K562 (cell line): ENCODE measurements around the gene BRD7. TPM values are rescaled to one million over a fixed set of nuclear protein-coding genes. Genes with fewer than 3 reads are reported as not detected.

Experiments used
- ATAC-seq: fragments of 200-7000 bp; cut with Tn5 transposase; 3 replicates; pipeline ENCODE4 v1.9.1; 2020; ENCODE audit warnings: moderate library complexity
- BruUV-seq: library from RNA; stranded (reverse); fragments of 400-500 nt; replicated peaks from 2 replicates; lab custom pipeline; 2021; lab: Mats Ljungman, UMichigan
- CTCF ChIA-PET: fragments of 300-600 bp; formaldehyde crosslinking; extraction: SDS; loops from one replicate; lab custom pipeline; 2021; ENCODE audit warnings: low intra/inter-chr PET ratio; lab: Yijun Ruan, JAX
- POLR2A ChIA-PET: fragments of 300-600, 350-650 bp; sonication (Branson Sonifier 250); formaldehyde crosslinking; extraction: SDS; loops from one replicate; lab custom pipeline; 2021; ENCODE audit warnings: antibody characterized with exemption, inconsistent platforms; lab: Yijun Ruan, JAX
- DNase-seq, 4 experiments: peaks; one replicate each; pipeline versions ENCODE4 v3.0.0 to v3.0.0-alpha.2; 2011 to 2018; ENCODE audit warnings: low spot score in 3 of 4, mixed read lengths in 3 of 4; ENCODE audit errors: extremely low read depth in 1 of 4
- FAIRE-seq: peaks from 2 replicates; lab custom pipeline; 2011; peaks lifted over from hg19 to GRCh38; lab: Jason Lieb, UNC
- H2AFZ ChIP-seq: 2 replicates; pipeline ENCODE4 v1.6.0; 2011; ENCODE audit warnings: low read depth, low read length, control low read depth, inconsistent platforms
- H3K27ac ChIP-seq: fragments of 200-600 bp; 3 replicates; pipeline ENCODE4 v1.8.0; 2011; ENCODE audit warnings: low read depth, mild to moderate bottlenecking, control low read depth, inconsistent platforms, low read length, moderate library complexity, mixed read lengths; ENCODE audit errors: extremely low read depth
- H3K27me3 ChIP-seq, 2 experiments: fragments of 300-600 bp in 1 of 2; 2 replicates in 1 of 2; 3 replicates in 1 of 2; pipeline versions ENCODE4 v1.6.0 to v1.8.0; 2011; ENCODE audit warnings: inconsistent platforms in 2 of 2, low read length in 2 of 2, mild to moderate bottlenecking in 1 of 2, mixed read lengths in 1 of 2, moderate library complexity in 1 of 2; ENCODE audit not compliant: control insufficient read depth in 2 of 2, insufficient read depth in 2 of 2
- H3K36me3 ChIP-seq: fragments of 300-600 bp; 3 replicates; pipeline ENCODE4 v1.8.0; 2011; ENCODE audit warnings: mild to moderate bottlenecking, low read length, inconsistent platforms; ENCODE audit not compliant: control insufficient read depth, insufficient read depth
- H3K4me1 ChIP-seq, 2 experiments: fragments of 200-600 bp in 1 of 2; replicated peaks in 1 of 2; 2 replicates in 1 of 2; 3 replicates in 1 of 2; pipeline versions ENCODE4 v1.5.1 to v1.8.0; 2011; ENCODE audit warnings: inconsistent platforms in 2 of 2, low read length in 2 of 2, mild to moderate bottlenecking in 1 of 2, mixed read lengths in 1 of 2, moderate library complexity in 1 of 2; ENCODE audit not compliant: control insufficient read depth in 2 of 2, insufficient read depth in 2 of 2
- H3K4me2 ChIP-seq: 2 replicates; pipeline ENCODE4 v1.6.1; 2011; ENCODE audit warnings: low read length, control low read depth, inconsistent platforms, mixed read lengths; ENCODE audit not compliant: insufficient read depth
- H3K4me3 ChIP-seq: fragments of 200-600 bp; sonication (generic), shearing (Covaris generic); 2 replicates; pipeline ENCODE4 v1.5.1; 2016; ENCODE audit warnings: control low read depth, inconsistent platforms
- H3K79me2 ChIP-seq: fragments of 200-600 bp; 3 replicates; pipeline ENCODE4 v1.8.0; 2011; ENCODE audit warnings: low read length, inconsistent platforms; ENCODE audit not compliant: control insufficient read depth, insufficient read depth
- H3K9ac ChIP-seq, 2 experiments: 2 replicates each; pipeline versions ENCODE4 v1.6.0 to v1.6.1; 2011; ENCODE audit warnings: low read depth in 2 of 2, low read length in 2 of 2, control low read depth in 1 of 2, inconsistent platforms in 1 of 2, mild to moderate bottlenecking in 1 of 2, mixed read lengths in 1 of 2; ENCODE audit not compliant: insufficient read depth in 1 of 2
- H3K9me1 ChIP-seq: one replicate; pipeline ENCODE4 v1.6.0; 2011; ENCODE audit warnings: inconsistent platforms, mild to moderate bottlenecking, low read length, moderate library complexity; ENCODE audit not compliant: control insufficient read depth, insufficient read depth
- H3K9me3 ChIP-seq: replicated peaks from 2 replicates; pipeline ENCODE4 v1.5.1; 2011; ENCODE audit warnings: low read depth, low read length, inconsistent platforms; ENCODE audit not compliant: control insufficient read depth, insufficient read depth
- H4K20me1 ChIP-seq: replicated peaks from 2 replicates; pipeline ENCODE4 v1.6.1; 2011; ENCODE audit warnings: low read length, inconsistent platforms, mixed read lengths; ENCODE audit not compliant: control insufficient read depth, insufficient read depth
- HDAC2 ChIP-seq: fragments of 450-650 bp; IDR thresholded peaks from 2 replicates; pipeline ENCODE4 v1.6.1; 2016; ENCODE audit warnings: mild to moderate bottlenecking
- MTA1 ChIP-seq: fragments of 450-650 bp; IDR thresholded peaks from 2 replicates; pipeline ENCODE4 v1.6.1; 2017; ENCODE audit warnings: borderline replicate concordance
- NONO ChIP-seq, 2 experiments: fragments of 200-400 bp in 1 of 2; fragments of 450-650 bp in 1 of 2; formaldehyde crosslinking in 1 of 2; IDR thresholded peaks; 2 replicates each; pipeline ENCODE4 v1.6.1; 2017; ENCODE audit warnings: low read depth in 2 of 2, mild to moderate bottlenecking in 2 of 2, moderate library complexity in 2 of 2, low read length in 1 of 2
- PPARD ChIP-seq: fragments of 250-450 bp; sonication (Bioruptor Pico); IDR thresholded peaks from 2 replicates; pipeline ENCODE4 v1.8.0; 2022; ENCODE audit warnings: inconsistent platforms, mild to moderate bottlenecking, moderate library complexity
- SNIP1 ChIP-seq: fragments of 450-650 bp; IDR thresholded peaks from 2 replicates; pipeline ENCODE4 v1.7.1; 2017; ENCODE audit warnings: low read depth, mild to moderate bottlenecking
- SP1 ChIP-seq: sonication (generic); formaldehyde crosslinking; IDR thresholded peaks from 2 replicates; pipeline ENCODE4 v1.8.1; 2022; ENCODE audit warnings: mild to moderate bottlenecking, missing genetic modification reagents
- TBP ChIP-seq: optimal IDR thresholded peaks from 2 replicates; pipeline ENCODE3; 2011; ENCODE audit warnings: low read depth, low read length, improper control_type of control experiment
- TCFL5 ChIP-seq: fragments of 250-450 bp; sonication (Bioruptor Pico); conservative IDR thresholded peaks from 2 replicates; pipeline ENCODE4 v1.6.1; 2021; ENCODE audit warnings: mild to moderate bottlenecking, moderate library complexity, matching md5 sums
- ZNF311 ChIP-seq: fragments of 250-450 bp; sonication (Bioruptor Pico); IDR thresholded peaks from 2 replicates; pipeline ENCODE4 v1.4.0; 2020; ENCODE audit warnings: mild to moderate bottlenecking, moderate library complexity
- ZNF41 ChIP-seq: fragments of 250-450 bp; sonication (Bioruptor Pico); conservative IDR thresholded peaks from 2 replicates; pipeline ENCODE4 v1.4.0; 2020; ENCODE audit warnings: mild to moderate bottlenecking
- ZNF780A ChIP-seq: fragments of 250-450 bp; sonication (Bioruptor Pico); IDR thresholded peaks from 2 replicates; pipeline ENCODE4 v1.5.0; 2021; ENCODE audit warnings: mild to moderate bottlenecking
- ZNF79 ChIP-seq: fragments of 250-450 bp; sonication (Bioruptor Pico); IDR thresholded peaks from 2 replicates; pipeline ENCODE4 v1.4.0; 2020; ENCODE audit warnings: low read depth, mild to moderate bottlenecking, moderate library complexity
- WGBS: fragments of 100-300 bp; shearing (Covaris generic); methylation state at CpG from one replicate; pipeline ENCODE4 v1.1.6; 2016; ENCODE audit warnings: low coverage, mixed read lengths; ENCODE audit not compliant: insufficient coverage; ENCODE audit errors: missing lambda C conversion rate; 5-methylcytosine and 5-hydroxymethylcytosine counted together
- in situ Hi-C: fragments of 300-500 bp; cut with MboI; formaldehyde crosslinking; loops from 4 replicates; pipeline ENCODE4 v1.15.0; 2018; ENCODE audit warnings: inconsistent platforms, mixed read lengths
- intact Hi-C: fragments of 100-400 bp; cut with micrococcal nuclease; formaldehyde crosslinking; loops from 2 replicates; pipeline ENCODE4 v1.14.2; 2022
- polyA plus RNA-seq, 8 experiments: library from polyadenylated mRNA; depleted of rRNA in 4 of 8; stranded (reverse) in 5 of 8; unstranded in 3 of 8; fragments of >200 nt; fragmentation: Nextera tagmentation in 2 of 8; fragmentation: Illumina TruSeq in 1 of 8; extraction: Ambion mirVana in 2 of 8; extraction: Trizol in 1 of 8; gene quantifications; 2 replicates each; pipeline versions ENCODE4 v1.2.1 to v1.2.3, GENCODE V29; 2011 to 2014; ENCODE audit warnings: inconsistent platforms in 1 of 8, missing spikeins in 1 of 8
- total RNA-seq, 7 experiments: library from RNA; depleted of rRNA in 6 of 7; stranded (reverse); fragments of >200 nt in 6 of 7; fragmentation: Illumina TruSeq in 2 of 7; extraction: Trizol in 2 of 7; gene quantifications; 2 replicates each; pipeline versions ENCODE4 v1.2.1 to v1.2.3, GENCODE V29; 2011 to 2021; ENCODE audit warnings: low replicate concordance in 1 of 7
- TF ChIP-seq, protein P1 (sequence below): sonication (generic); formaldehyde crosslinking; IDR thresholded peaks from 2 replicates; pipeline ENCODE4 v1.5.0; 2020; ENCODE audit warnings: missing genetic modification reagents
- TF ChIP-seq, protein P2 (sequence below), 3 experiments: fragments of 200-800 bp in 1 of 3; fragments of 250-450 bp in 1 of 3; fragments of 450-650 bp in 1 of 3; sonication (Bioruptor Pico) in 1 of 3; sonication (Bioruptor generic) in 1 of 3; formaldehyde crosslinking in 1 of 3; IDR thresholded peaks; 2 replicates each; pipeline versions ENCODE4 v1.6.1 to v1.8.0; 2016 to 2022; ENCODE audit warnings: mild to moderate bottlenecking in 2 of 3, missing genetic modification characterization in 2 of 3, missing compliant biosample characterization in 1 of 3, moderate library complexity in 1 of 3

The BRD7 gene
- total and polyA plus RNA-seq, 9 of the 15 experiments (the other 6 are each of a cell fraction or from before 2014, with no cell fraction given) = 20.6 to 101 (median 68.7) TPM

DNA sequence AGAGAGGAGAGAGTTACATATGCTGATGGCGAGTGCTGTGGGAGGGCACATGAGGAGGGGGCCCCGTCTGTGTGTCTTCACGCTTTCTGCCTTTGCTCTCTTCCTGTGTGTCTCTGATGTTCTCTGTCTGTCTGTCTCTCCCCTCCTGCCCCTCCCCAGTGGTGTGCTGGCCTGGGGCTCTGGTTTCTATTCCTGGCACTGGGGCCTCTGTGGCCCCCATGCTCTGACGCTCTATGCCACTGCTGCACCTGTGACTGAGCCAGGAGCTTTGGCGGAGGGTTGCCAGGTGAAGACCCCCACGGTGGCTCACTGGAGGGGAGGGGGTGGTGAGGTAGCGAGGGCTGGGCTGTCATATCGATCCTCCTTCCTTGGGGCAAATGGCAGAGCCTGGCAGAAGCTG lies 24.6 kb upstream of the BRD7 start:
- no peak overlapping the region for H3K4me2 ChIP-seq
- H3K4me1 ChIP-seq = peaks cover 13 to 23% of the 10 kb centered on the region in 2 experiments; a peak in 4 of 5 replicates
- ChIA-PET POLR2A (interaction anchor here (0.7 kb wide), 1 partner anchor 32 kb away, joined by 3 read pairs; no protein-coding TSS in a partner anchor), CTCF (no interaction called here)
- H3K9ac ChIP-seq = no peak overlapping the region
- FAIRE-seq = no peak
- BruUV-seq = no TSS peak
- H3K9me1 ChIP-seq = no peaks in the 10 kb centered on the region
- H3K9me3 ChIP-seq = no peaks in the 10 kb centered on the region
- no peak overlapping the region for H3K27ac ChIP-seq
- in situ Hi-C loops (no loop called here), intact Hi-C loops (no loop called here)
- peaks cover 0 to 4% of the 10 kb centered on the region in 2 experiments; a peak in 1 of 5 replicates for H3K27me3 ChIP-seq
- no peaks in the 10 kb centered on the region for H3K79me2 ChIP-seq
- WGBS = 14% methylated on average over 7 of the region's 8 CpGs
- no peak for ATAC-seq
- no peak overlapping the region for H3K4me3 ChIP-seq
- H3K36me3 ChIP-seq = no peaks in the 10 kb centered on the region
- no peaks in the 10 kb centered on the region for H4K20me1 ChIP-seq
- no peak overlapping the region for H2AFZ ChIP-seq
- no peak for DNase-seq
- TF ChIP-seq, protein P1, sequence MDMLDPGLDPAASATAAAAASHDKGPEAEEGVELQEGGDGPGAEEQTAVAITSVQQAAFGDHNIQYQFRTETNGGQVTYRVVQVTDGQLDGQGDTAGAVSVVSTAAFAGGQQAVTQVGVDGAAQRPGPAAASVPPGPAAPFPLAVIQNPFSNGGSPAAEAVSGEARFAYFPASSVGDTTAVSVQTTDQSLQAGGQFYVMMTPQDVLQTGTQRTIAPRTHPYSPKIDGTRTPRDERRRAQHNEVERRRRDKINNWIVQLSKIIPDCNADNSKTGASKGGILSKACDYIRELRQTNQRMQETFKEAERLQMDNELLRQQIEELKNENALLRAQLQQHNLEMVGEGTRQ (CRISPR knock-in tag) = no peak
- TF ChIP-seq TBP = no peak
- TF ChIP-seq HDAC2 = no peak
- TF ChIP-seq, protein P2, sequence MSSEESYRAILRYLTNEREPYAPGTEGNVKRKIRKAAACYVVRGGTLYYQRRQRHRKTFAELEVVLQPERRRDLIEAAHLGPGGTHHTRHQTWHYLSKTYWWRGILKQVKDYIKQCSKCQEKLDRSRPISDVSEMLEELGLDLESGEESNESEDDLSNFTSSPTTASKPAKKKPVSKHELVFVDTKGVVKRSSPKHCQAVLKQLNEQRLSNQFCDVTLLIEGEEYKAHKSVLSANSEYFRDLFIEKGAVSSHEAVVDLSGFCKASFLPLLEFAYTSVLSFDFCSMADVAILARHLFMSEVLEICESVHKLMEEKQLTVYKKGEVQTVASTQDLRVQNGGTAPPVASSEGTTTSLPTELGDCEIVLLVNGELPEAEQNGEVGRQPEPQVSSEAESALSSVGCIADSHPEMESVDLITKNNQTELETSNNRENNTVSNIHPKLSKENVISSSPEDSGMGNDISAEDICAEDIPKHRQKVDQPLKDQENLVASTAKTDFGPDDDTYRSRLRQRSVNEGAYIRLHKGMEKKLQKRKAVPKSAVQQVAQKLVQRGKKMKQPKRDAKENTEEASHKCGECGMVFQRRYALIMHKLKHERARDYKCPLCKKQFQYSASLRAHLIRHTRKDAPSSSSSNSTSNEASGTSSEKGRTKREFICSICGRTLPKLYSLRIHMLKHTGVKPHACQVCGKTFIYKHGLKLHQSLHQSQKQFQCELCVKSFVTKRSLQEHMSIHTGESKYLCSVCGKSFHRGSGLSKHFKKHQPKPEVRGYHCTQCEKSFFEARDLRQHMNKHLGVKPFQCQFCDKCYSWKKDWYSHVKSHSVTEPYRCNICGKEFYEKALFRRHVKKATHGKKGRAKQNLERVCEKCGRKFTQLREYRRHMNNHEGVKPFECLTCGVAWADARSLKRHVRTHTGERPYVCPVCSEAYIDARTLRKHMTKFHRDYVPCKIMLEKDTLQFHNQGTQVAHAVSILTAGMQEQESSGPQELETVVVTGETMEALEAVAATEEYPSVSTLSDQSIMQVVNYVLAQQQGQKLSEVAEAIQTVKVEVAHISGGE (CRISPR knock-in tag; IDR thresholded peaks at IDR 0.05) = no peak
- TF ChIP-seq TCFL5 = no peak
- TF ChIP-seq ZNF311 (CRISPR knock-in tag) = no peak
- no peak for TF ChIP-seq SNIP1
- no peak for TF ChIP-seq ZNF79 (CRISPR knock-in tag)
- TF ChIP-seq ZNF780A (CRISPR knock-in tag) = no peak
- no peak for TF ChIP-seq MTA1
- TF ChIP-seq ZNF41 (CRISPR knock-in tag) = no peak
- no peak for TF ChIP-seq NONO (IDR thresholded peaks at IDR 0.05; ENCODE audit: low read depth in 2 of 2, low read length in 1 of 2)
- no peak for TF ChIP-seq PPARD
- TF ChIP-seq SP1 (CRISPR knock-in tag) = no peak
- TF ChIP-seq, all 486 proteins: peak for 0
